Measurements from ENCODE around the gene PTRHD1.

GRCh38 chr2:24824966-24825882 lies 32.0 kb upstream of the PTRHD1 start:
- no peak for TF ChIP-seq POLR2A (IDR thresholded peaks at IDR 0.05)
- peak in 10 of 12 donors; percentile 24 to 45 (median 38) for TF ChIP-seq CTCF (IDR thresholded peaks at IDR 0.05)
